Activated CD4-positive, alpha-beta T cell treated with anti-CD3 and anti-CD28 coated beads, Interleukin-2, amount 50 U/mL, for 24 hours (primary cell): ENCODE data around the gene FSTL1.

Experiments used
- DNase-seq, 2 donors: peaks; one replicate each; pipeline ENCODE4 v3.0.0-alpha.2; 2020; ENCODE audit warnings: low read depth in 1 of 2, low spot score in 1 of 2

FSTL1 gene

DNA sequence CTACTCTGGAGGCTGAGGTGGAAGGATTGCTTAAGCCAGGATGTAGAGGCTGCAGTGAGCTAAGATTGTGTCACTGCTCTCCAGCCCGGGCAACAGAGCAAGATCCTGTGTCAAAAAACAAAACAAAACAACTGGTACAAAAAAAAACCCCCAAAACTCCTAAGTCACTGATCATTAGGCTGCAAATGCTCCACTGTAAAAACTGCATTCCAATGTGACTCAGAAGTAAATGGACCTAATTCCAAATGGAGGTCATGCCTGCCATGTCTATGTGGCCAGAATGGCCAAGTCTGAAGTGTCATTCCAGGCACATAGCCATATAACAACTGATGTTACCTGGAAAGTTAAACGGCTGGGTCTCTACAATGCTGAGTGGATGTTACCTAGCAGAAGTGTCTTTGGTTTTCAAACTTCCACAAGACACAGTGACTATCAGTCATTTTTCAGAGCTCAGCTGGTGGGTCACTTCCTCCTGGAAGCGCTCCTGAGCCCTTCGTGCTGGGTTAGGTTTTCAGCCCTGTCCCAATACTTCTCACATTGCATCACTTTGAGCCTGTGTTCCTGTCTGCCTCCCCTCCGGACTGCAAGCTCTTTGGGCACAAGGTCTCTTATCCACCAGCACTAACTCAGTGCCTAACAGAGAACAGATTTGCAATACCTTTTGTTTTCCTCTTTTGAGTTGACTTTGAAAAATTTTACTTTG is 10.6 kb downstream of the FSTL1 start:
- no peak for DNase-seq

GRCh38 chr3:120438665-120439370 is 12.0 kb downstream of the FSTL1 start:
- no peak for DNase-seq

DNA sequence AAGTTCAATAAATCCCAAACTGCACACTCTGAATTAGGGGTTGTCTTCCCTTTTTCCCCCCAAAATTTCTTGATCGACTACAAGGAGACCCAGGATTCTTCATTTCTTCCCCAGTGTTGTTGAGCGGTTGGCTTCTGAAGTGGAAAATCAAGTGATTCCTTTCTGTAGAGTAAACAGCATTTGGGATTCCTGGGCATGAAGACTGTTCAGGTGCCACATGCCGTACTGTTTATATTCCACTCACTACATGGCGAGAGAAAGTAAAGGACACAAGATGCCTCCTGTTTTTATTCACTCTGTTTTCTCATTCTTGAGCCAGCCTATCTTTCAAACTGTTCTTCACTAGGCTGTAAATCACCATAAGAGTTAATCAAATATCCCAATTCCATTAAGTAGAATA is 12.6 kb downstream of the FSTL1 start:
- no peak for DNase-seq

DNA sequence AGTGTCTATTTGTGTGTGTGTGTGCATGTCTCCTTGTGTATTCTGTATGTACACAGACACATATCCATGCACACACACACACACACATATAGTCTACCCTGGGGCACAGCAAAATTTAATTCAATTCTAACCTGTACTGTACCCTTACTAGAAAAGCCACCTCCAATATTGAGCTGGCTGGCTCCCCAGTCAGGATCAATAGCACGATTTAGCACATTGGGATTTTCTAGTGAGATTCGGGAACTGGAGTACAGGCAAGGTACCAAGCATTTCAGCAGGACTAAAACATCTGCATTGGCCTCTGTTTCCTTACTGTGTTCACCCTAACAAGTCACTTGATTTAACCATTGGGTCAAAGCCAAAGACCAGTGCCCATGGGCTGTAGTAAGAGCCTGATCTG is 13.2 kb downstream of the FSTL1 start:
- DNase-seq: no peak

DNA sequence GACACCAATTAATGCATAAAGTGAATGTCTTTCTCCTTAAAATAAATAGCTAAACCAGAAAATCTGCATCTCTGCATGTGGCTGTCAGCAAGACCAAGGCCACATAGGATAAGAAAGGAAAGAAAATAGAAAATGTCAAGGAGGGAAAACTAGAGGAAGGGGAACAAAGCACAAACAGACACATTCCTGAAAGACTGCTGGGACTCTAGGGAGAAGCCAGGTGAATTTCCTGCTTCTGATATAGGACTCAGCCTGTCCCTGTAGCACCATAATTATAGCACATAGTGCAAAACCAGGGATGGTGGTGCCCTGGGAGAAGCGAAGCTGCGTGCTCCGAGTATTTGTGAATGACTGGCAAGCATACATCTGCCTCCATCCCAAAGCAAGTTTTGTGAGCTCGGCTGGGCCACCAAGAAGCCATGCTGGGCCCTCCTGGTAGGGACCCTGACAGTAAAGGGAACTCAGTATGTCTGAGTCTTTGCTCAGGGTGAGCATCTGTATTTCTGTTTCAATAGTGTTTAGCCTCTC is 14.2 kb downstream of the FSTL1 start:
- DNase-seq: no peak

GRCh38 chr3:120435621-120436020 is 15.2 kb downstream of the FSTL1 start:
- DNase-seq: no peak

- no peak for DNase-seq
Measured at GRCh38 chr3:120433662-120434331, 17.0 kb downstream of the FSTL1 start.

DNA sequence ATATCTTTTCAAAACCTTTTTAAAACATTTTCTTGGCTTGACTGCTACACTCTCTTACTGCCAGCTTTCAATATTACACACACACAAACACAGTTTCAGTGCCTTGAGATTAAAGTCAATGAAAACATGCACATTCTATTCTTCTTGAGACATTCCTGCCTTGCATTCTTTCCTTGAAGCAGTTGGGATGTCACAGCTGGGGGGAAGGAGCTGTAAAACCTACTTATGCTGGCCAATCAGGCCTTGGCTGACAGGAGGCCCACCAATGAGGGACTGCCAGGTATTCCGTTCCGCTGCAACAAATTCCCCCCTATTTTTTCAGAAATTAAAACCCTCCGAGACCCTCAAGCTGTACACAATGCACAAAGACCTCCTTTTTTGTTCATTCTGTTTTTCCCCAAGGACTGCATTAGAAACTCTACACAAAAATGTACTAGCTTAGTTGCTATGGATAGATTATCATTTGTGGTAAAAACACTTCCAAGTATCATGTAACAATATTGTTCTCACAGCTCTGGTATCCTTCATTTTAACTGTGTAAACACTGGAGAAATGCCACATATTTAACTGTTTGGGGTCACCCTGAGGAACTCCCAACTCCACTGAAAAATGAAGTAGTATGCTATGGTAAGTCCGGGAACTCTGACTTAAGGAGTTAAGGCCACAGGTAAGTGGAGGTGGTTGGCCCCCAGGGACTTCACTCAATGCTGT is 18.5 kb downstream of the FSTL1 start:
- no peak for DNase-seq

GRCh38 chr3:120429921-120430361 is 20.9 kb downstream of the FSTL1 start:
- no peak for DNase-seq

DNA sequence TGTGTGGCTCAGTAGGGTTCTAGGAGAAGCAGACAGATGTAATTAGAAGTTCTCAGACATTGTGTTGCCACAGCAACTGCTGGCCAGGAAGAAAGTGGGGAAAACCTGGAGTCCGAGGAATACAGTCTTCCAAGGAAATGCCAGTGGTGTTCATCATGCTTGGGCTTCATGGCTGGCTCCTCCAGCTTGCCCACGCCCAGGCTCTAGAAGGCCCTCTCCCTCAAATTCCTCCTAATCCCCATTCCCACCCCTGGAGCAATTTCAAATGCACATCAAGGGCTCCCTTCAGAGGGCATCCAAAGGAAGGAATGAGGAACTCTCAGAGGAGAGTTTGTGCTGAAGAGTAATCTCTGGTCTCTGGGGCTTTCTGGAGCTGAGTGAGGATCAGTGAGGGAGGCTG is 21.9 kb downstream of the FSTL1 start:
- no peak for DNase-seq

- no peak for DNase-seq
Measured at GRCh38 chr3:120427201-120427600, 23.6 kb downstream of the FSTL1 start.

- DNase-seq: no peak
Measured at GRCh38 chr3:120425572-120426250, 25.1 kb downstream of the FSTL1 start.

DNA sequence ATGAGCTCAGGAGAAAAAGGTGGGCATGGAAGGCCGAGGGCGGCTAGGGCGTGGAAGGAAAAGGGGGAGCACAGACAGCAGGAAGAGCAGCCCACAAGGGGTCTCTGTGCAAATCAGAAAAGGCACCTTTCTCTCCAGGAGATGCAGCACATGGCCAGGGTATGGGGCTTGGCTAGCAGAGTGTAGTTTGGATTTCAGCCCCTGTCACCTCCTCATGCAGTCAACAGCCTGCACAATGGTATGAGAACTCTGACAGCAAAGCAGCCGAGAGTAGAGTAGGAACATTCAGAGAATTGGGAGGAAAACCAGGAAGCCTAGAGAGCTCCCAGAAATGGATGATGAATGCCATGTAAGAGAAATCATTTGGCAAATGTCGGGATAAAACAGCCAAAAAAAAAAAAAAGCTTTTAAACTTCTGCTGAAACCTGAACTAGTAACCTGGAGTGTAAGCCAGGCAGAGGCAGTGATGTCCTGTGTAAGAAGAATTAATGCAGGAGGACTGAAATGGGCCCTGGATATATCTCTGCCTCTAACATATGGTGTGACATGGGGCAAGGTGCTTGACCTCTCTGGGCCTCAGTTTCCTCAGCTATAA is 25.7 kb downstream of the FSTL1 start:
- DNase-seq: no peak

DNA sequence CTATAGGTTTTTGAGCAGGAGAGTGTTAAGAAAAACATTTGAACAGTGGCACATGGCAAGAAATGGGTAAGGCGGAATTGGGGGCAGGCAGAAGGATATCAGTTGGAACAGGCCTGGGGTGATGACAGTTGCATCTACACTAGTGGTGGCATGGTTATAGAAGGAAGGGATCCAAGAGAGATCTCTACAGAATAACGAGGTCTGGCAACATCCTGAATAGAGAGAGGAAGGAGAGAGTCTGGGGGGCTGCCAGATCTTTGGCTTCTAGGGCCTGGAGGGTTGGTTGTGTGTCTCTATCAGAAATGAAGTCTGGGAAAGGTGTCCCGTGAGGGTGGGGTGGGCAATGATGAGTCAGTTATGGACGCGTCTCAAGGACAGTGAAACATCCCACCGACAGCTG is 26.3 kb downstream of the FSTL1 start:
- DNase-seq: no peak

DNA sequence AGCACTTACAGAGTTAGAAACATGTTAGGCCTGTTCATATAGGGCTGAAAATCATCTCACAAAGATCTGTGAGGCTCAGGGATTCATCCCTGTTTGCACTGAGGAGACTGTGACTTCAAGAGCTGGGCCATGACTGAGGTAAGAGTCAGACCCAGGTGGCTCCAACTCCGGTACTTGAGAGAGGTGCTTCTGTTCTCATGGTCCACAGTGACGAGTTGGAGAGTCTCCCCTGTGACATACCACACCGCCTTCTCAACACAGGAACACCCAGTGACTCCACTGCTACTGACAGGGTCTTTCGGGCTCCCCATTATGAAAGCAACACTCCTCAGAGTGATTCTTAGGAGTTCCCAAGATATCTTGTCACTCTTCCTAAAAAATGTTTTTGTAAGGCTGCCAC is 27.4 kb downstream of the FSTL1 start:
- no peak for DNase-seq

GRCh38 chr3:120421926-120422325 is 28.9 kb downstream of the FSTL1 start:
- no peak for DNase-seq

DNA sequence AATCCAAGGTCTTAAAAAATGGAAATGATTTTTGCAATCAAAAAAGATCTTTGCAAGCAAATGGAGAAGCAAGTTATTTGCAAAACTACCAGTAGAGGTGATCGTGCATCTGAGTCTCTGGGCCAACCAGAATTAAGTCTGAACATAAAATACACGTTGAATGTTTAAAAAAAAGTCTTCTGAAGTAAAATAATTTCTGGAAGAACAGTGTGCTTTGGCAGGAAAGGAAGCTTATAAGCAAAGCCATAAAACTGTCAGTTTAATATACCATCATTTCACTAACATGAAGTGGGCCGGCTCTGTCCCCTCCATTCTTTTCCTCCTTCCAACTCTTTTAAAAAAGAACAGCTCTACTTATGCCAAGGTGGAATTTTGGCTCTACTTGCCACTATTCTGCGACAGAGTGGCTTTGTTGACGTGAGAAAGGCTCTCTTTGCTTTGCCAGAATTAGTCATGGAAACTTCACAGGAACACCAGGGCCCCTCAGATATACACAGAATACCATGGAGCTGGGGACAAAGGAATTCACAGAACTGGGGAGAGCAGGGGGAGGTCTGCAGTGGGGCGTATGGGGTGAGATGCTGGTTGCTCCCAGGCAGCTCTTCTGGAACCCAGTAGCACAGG is 29.8 kb downstream of the FSTL1 start:
- DNase-seq: no peak

DNA sequence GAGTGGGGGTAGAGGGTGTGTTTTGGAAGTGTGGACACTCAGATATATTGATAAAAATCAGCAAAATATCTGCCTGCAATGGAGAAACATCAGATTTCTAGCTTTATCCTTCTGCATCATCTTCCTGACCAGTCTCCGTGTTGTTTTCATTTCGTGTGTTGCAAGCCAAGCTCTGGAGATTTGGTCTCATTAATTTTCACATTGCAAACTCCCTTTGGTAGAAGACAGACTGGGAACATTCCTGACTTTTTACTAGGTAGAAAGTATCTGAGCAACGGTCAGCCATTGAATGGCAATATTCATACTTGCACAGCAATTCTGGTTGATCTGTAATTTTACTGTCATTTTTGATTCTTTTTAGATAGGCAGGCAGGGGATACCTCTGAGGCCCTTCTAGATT is 30.4 kb downstream of the FSTL1 start:
- DNase-seq: no peak

GRCh38 chr3:120419797-120420196 is 31.0 kb downstream of the FSTL1 start:
- no peak for DNase-seq

- no peak for DNase-seq
Measured at GRCh38 chr3:120418866-120419490, 31.8 kb downstream of the FSTL1 start.
